Gastroesophageal sphincter (tissue), 4 donors: Measurements from ENCODE around the gene ITPK1. TPM values are rescaled to one million over a fixed set of nuclear protein-coding genes. Genes with fewer than 3 reads are reported as not detected.

Experiments used
- ATAC-seq: fragments of 150-250 bp; one replicate; pipeline ENCODE4 v1.9.1; 2016; ENCODE audit warnings: mild to moderate bottlenecking, moderate library complexity
- H3K27ac ChIP-seq, 4 donors: fragments of 200-600 bp; sonication (generic) in 3 of 4; 1 replicate in 3 of 4; 2 replicates in 1 of 4; pipeline ENCODE4 v1.5.1; 2016 to 2019
- H3K27me3 ChIP-seq: fragments of 200-600 bp; sonication (generic); one replicate; pipeline ENCODE4 v1.5.1; 2019
- H3K36me3 ChIP-seq, 2 donors: fragments of 200-600 bp; sonication (generic); one replicate each; pipeline ENCODE4 v1.5.1; 2019; ENCODE audit warnings: control low read depth in 1 of 2
- H3K4me1 ChIP-seq, 3 donors: fragments of 200-600 bp; sonication (generic); 1 replicate in 2 of 3; 2 replicates in 1 of 3; pipeline ENCODE4 v1.5.1; 2016 to 2019; ENCODE audit warnings: control low read depth in 2 of 3
- H3K4me3 ChIP-seq, 2 donors: fragments of 200-600 bp; sonication (generic); one replicate each; pipeline ENCODE4 v1.5.1; 2019; ENCODE audit warnings: mild to moderate bottlenecking in 1 of 2, moderate library complexity in 1 of 2
- H3K9me3 ChIP-seq, 3 donors: fragments of 200-600 bp; sonication (generic); one replicate each; pipeline ENCODE4 v1.5.1; 2017 to 2019; ENCODE audit warnings: control low read depth in 2 of 3
- CTCF ChIP-seq, 4 experiments: fragments of 200-600 bp in 2 of 4; fragments of 450-650 bp in 2 of 4; sonication (generic) in 1 of 4; IDR thresholded peaks; one replicate each; pipeline ENCODE4 v1.5.1; 2017 to 2019; ENCODE audit warnings: antibody characterized with exemption in 4 of 4, mild to moderate bottlenecking in 2 of 4, moderate library complexity in 2 of 4
- EP300 ChIP-seq: sonication (generic); formaldehyde crosslinking; IDR thresholded peaks from one replicate; pipeline ENCODE4 v1.6.1; 2017; ENCODE audit warnings: antibody characterized with exemption, mild to moderate bottlenecking
- POLR2A ChIP-seq, 2 donors: fragments of 450-650 bp; IDR thresholded peaks; one replicate each; pipeline ENCODE4 v1.6.1; 2017; ENCODE audit warnings: antibody characterized with exemption in 2 of 2, mild to moderate bottlenecking in 2 of 2, moderate library complexity in 1 of 2
- POLR2AphosphoS5 ChIP-seq: sonication (generic); formaldehyde crosslinking; IDR thresholded peaks from one replicate; pipeline ENCODE4 v1.6.1; 2017; ENCODE audit warnings: antibody characterized with exemption
- WGBS, 2 donors: methylation state at CpG; one replicate each; pipeline ENCODE4 v1.1.5; 2018; ENCODE audit warnings: low coverage in 1 of 2; 5-methylcytosine and 5-hydroxymethylcytosine counted together
- total RNA-seq, 4 donors: library from RNA; depleted of rRNA; stranded (reverse); fragments of >200 nt; gene quantifications; one replicate each; pipeline ENCODE4 v1.1.0, GENCODE V29; 2016

The ITPK1 gene
- total RNA-seq, 4 donors from 2014 or later: 68.8 to 201 (median 134) TPM

DNA sequence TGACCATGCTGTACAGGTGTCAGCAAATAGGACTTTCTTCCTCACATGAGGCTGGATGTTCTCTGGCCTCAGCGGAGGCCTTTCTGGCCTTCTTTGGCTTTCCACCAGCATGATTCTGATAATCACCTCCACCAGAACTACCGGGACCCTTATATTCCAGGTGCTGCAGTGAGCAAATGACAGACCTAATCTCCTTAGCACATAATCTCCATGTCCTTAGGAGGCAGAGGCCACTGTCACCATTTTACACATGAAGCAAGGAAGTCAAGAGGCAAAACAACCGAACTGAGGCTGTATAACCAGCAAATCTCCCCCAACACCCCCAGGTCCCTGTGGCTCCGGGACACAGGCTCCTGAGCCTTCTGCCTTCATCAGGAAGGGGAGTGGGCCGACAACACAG, 91.2 kb downstream of the ITPK1 start:
- no peaks in the 10 kb centered on the region for H3K27me3 ChIP-seq
- ATAC-seq: no peak
- peaks cover 4 to 88% (median 18%) of the 10 kb centered on the region in 3 donors for H3K4me1 ChIP-seq
- 100% methylated on average over 2 of the region's 5 CpGs; no CpG with 5 or more reads in 1 of the 2 donors for whole genome bisulfite sequencing, 2 donors
- no peak overlapping the region for H3K4me3 ChIP-seq
- no peaks in the 10 kb centered on the region for H3K36me3 ChIP-seq
- no peaks in the 10 kb centered on the region for H3K9me3 ChIP-seq
- H3K27ac ChIP-seq: no peak overlapping the region
- TF ChIP-seq EP300 (no peak), POLR2AphosphoS5 (no peak), CTCF (IDR thresholded peaks at IDR 0.05) (no peak), POLR2A (IDR thresholded peaks at IDR 0.05) (no peak)

- no peaks in the 10 kb centered on the region for H3K9me3 ChIP-seq
- H3K27ac ChIP-seq: peak overlapping the region in 1 of 4 donors; percentile 23
- no peak overlapping the region for H3K4me3 ChIP-seq
- H3K36me3 ChIP-seq: no peaks in the 10 kb centered on the region
- ATAC-seq: no peak
- H3K27me3 ChIP-seq: no peaks in the 10 kb centered on the region
- peaks cover 6 to 88% (median 18%) of the 10 kb centered on the region in 3 donors for H3K4me1 ChIP-seq
- TF ChIP-seq POLR2A (IDR thresholded peaks at IDR 0.05) (no peak), POLR2AphosphoS5 (no peak), CTCF (IDR thresholded peaks at IDR 0.05) (no peak), EP300 (no peak)
- WGBS, 2 donors: 85 to 93% methylated on average over 3 to 11 of the region's 12 CpGs
These were observed 91.8 kb downstream of the ITPK1 start for GRCh38 chr14:93023802-93024434.

- no peak for TF ChIP-seq EP300
- no peak for TF ChIP-seq POLR2AphosphoS5
- no peak for TF ChIP-seq POLR2A (IDR thresholded peaks at IDR 0.05)
- TF ChIP-seq CTCF (IDR thresholded peaks at IDR 0.05): no peak
- Histone ChIP-seq H3K27ac (peak overlapping the region in 1 of 4 donors; percentile 24), H3K4me1 (peaks cover 14 to 88% (median 27%) of the 10 kb centered on the region in 3 donors), H3K27me3 (no peaks in the 10 kb centered on the region), H3K36me3 (no peaks in the 10 kb centered on the region), H3K9me3 (no peaks in the 10 kb centered on the region), H3K4me3 (no peak overlapping the region)
- WGBS, 2 donors: 60% methylated on average over 1 of the region's 5 CpGs; no CpG with 5 or more reads in 1 of the 2 donors
- ATAC-seq: no peak
These were observed 92.7 kb downstream of the ITPK1 start for GRCh38 chr14:93023039-93023438.

DNA sequence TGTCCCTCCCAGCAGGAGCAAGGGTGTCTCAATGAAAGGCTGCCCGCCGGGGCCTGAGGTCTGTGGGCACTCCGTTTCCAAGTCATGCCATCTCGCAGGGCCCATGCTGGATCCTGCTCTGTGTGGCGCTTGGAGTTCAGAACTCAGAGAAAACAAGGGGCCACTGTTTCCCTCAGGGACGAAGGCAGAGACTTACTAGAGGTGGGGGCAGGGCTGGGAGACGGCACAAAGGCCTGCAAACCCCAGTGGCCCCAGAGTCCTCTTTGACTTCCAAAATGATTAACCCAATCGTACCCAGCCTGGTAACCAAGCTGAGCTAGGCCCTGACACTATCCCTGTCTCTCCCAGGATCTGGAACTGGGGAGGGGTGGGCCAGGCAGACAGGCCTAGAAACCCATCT, 95.8 kb downstream of the ITPK1 start:
- no peak for ATAC-seq
- no peak overlapping the region for H3K4me3 ChIP-seq
- peaks cover 14 to 98% (median 50%) of the 10 kb centered on the region in 3 donors for H3K4me1 ChIP-seq
- H3K27me3 ChIP-seq: no peaks in the 10 kb centered on the region
- TF ChIP-seq POLR2AphosphoS5: peak; percentile 16
- TF ChIP-seq POLR2A (IDR thresholded peaks at IDR 0.05): no peak
- peaks cover 0 to 2% of the 10 kb centered on the region in 2 donors for H3K36me3 ChIP-seq
- no peaks in the 10 kb centered on the region for H3K9me3 ChIP-seq
- no CpG with 5 or more reads among the region's 8 CpGs for WGBS, 2 donors
- peak overlapping the region; percentile 82 to 90 (median 86) for H3K27ac ChIP-seq

DNA sequence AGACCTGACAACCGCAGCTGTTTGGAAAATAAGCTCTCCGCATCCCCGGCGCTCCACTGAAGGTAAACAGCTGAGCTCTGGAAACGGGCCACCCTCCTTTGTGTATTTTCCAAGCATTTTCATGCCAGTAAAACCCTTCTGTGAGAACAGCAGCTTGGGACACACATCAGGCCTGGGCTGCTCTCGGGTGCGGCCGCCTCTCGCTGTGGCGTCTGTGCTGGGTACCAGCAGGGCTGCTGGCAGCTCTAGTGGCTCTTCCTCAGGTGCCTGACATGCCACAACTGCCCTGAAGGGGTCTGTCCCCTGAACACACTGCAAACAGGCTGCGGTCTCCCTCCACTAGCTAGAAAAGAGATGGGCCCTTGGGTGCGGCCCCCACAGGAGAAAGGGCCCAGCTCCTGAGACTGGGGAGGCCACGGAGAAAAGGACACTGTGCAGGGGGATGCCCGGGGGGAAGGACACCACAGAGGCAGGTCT, 96.3 kb downstream of the ITPK1 start:
- peak; percentile 46 for ATAC-seq
- Histone ChIP-seq H3K4me1 (peaks cover 14 to 98% (median 51%) of the 10 kb centered on the region in 3 donors), H3K9me3 (no peaks in the 10 kb centered on the region), H3K36me3 (peaks cover 0 to 5% of the 10 kb centered on the region in 2 donors), H3K27me3 (no peaks in the 10 kb centered on the region), H3K27ac (peak overlapping the region; percentile 82 to 90 (median 86)), H3K4me3 (no peak overlapping the region)
- no CpG with 5 or more reads among the region's 14 CpGs for WGBS, 2 donors
- TF ChIP-seq EP300 (no peak), POLR2A (IDR thresholded peaks at IDR 0.05) (peak in 1 of 2 donors; percentile 32), CTCF (IDR thresholded peaks at IDR 0.05) (peak in 1 of 4 experiments; percentile 28), POLR2AphosphoS5 (peak; percentile 64)
